A204.1 (cell line): ENCODE results near the gene ATOX1.
"Not testable (repeated sequence)": the region's sequence is repeated elsewhere in the genome, so short reads cannot be mapped to it uniquely, and the experiment has no call there.

ENCODE experiments used
- FAIRE-seq: peaks from 2 replicates; lab custom pipeline; 2012; peaks lifted over from hg19 to GRCh38; lab: Jason Lieb, UNC

The ATOX1 gene

GRCh38 chr5:151758430-151759241 lies at the start of gene ATOX1:
ATOX1 (minus strand) TSS chr5:151758631; CDS start chr5:151758551, 80 bp downstream.
- FAIRE-seq = no peak

DNA sequence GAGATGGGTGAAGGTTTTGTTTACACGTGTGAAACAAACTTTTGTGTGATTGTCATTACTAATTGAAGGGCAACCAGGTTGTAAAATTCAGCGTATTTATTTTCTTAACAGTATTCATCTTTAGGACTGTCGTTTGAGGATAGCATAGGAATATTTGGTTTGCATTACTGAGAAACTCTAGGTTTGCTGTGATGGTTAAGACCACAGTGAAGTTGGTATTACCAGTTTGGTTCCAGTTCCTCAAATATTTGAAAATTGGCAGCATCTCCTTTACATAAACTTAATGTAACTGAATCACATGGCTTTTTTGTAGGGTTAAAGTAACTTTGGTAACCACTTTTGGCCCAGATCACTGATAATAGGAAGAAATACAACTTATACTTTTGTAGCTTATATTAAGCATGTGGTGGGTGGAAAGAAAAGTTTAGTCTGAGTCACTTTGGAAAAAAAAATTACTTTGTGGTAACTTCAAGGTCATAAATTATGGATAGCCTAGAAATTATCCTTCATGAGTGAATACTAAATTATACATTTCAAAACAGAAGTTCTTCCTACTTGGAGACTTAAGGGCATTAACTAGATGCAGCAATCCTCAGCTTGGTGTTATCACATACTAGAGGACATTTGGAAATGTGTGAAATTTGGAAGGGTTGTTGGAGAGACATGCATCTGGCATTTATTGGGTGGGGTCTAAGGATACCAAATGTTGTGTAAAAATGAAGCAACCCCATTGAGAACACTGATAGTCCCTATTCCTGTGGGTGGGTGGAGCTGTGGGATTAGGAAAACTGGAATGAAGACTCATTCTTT lies 47.2 kb upstream of the ATOX1 start:
- FAIRE-seq = no peak

DNA sequence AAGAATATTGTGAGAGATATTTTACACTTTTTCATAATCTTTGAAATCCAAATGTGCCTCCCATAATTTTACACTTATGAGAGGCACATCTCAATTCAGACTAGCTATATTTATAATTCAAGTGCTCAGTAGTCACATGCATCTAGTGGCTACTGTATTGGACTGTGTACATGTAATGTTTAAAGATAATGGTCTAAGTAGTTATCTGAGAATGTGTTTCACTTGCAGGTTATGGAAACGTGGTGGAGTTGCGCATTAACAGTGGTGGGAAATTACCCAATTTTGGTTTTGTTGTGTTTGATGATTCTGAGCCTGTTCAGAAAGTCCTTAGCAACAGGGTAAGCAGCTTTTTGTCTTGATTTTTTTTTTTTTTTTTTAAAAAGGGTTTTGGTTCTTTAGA lies 42.1 kb upstream of the ATOX1 start:
- FAIRE-seq = no peak

- no peak for FAIRE-seq
These were observed 41.0 kb upstream of the ATOX1 start for GRCh38 chr5:151799407-151799806.

DNA sequence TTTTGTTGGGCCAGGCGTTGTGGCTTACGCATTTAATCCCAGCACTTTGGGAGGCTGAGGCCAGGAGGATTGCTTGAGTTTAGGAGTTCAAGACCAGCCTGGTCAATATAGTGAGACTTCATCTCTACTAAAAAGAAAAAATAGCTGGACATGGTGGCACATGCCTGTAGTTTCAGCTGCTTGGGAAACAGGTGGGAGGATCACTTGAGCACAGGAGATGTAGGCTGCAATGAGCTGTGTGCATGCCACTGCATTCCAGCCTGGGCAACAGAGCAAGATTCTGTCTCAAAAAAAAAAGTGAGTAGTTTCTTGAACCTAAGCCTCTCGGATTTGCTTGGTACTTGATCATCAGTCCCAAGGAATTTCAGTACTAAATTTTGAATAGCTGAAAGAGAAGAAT lies 40.2 kb upstream of the ATOX1 start:
- FAIRE-seq = no peak

DNA sequence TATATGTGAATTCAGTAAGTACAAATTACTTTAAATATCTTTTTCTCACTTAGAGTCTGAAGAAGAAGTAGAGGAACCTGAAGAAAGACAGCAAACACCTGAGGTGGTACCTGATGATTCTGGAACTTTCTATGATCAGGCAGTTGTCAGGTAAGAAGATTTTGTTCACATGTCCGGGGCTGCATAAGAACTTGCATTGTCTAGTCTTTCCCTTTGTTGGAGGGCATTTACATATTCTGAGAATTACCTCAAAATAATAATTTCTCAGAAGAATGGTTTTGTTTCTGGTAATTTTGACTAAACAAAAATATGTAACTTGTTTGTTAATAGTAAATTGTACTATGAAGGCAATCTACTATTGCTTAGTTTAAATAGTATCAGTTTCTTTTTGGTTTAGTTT lies 37.0 kb upstream of the ATOX1 start:
- no peak for FAIRE-seq

DNA sequence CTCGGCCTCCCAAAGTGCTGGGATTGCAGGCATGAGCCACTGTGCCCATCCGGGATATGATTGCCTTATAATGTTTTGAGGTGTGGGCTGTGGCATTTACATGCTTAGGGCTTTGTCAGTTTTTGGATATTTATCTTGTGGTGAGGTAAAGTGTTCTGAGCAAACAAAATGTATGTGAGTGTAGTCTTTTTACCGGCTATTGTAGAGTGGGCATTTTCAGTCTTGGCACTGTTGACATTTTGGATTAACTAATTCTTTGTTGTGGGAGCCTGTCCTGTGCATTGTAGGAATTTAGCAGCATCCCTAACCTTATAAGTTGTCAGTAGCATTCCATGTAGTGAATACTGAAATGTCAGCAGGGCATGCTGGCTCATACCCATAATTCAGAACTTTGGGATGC lies 34.9 kb upstream of the ATOX1 start:
- FAIRE-seq = no peak

DNA sequence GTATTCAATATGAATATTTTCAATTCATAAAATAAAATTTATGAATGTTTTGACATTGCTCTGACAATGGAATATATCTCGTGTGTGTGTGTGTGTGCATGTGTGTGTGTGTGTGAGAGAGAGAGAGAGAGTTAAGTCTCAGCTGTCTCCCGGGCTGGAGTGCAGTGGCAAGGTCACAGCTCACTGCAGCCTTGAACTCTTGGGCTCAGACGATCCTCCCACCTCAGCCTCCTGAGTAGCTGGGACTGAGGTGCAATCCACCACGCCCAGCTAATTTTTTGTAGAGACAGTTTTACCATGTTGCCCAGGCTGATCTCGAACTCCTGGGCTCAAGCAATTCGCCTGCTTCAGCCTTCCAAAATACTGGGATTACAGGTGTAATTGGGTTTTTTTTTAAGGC lies 29.4 kb upstream of the ATOX1 start:
- no peak for FAIRE-seq

GRCh38 chr5:151786468-151786867 lies 28.0 kb upstream of the ATOX1 start:
- FAIRE-seq = no peak

- FAIRE-seq = no peak
These were observed 25.7 kb upstream of the ATOX1 start for GRCh38 chr5:151784141-151784540.

DNA sequence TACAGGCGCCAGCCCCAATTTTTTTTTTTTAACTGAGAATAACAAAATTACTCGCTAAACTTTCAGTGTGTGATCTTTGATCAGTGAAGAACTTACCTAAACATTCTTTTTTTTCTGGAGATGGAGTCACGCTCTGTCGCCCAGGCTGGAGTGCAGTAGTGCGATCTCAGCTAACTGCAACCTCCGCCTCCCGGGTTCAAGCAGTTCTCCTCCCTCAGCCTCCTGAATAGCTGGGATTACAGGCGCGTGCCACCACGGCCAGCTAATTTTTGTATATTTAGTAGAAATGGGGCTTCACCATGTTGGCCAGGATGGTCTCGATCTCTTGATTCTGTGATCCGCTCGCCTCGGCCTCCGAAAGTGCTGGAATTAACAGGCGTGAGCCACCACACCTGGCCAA lies 25.2 kb upstream of the ATOX1 start:
- FAIRE-seq = not testable (repeated sequence)

DNA sequence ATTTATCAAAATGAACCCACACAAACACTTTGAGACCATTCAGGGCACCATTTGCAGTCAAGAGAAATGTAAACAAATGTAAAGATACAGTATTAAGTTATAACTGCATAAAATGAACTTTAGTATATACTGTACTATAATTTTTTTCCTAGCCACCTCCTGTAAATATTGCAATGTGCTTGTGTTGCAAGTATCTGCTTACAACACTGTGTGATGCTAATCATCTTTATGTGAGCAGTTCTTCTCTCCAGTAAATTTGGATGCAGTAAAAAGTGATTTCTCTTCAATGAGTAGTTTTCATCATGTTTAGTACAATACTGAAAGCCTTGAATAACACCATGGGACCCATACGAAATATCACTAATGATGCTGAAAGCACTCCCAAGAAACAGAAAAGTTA lies 22.8 kb upstream of the ATOX1 start:
- FAIRE-seq = no peak

GRCh38 chr5:151780348-151780747 lies 21.9 kb upstream of the ATOX1 start:
- no peak for FAIRE-seq

DNA sequence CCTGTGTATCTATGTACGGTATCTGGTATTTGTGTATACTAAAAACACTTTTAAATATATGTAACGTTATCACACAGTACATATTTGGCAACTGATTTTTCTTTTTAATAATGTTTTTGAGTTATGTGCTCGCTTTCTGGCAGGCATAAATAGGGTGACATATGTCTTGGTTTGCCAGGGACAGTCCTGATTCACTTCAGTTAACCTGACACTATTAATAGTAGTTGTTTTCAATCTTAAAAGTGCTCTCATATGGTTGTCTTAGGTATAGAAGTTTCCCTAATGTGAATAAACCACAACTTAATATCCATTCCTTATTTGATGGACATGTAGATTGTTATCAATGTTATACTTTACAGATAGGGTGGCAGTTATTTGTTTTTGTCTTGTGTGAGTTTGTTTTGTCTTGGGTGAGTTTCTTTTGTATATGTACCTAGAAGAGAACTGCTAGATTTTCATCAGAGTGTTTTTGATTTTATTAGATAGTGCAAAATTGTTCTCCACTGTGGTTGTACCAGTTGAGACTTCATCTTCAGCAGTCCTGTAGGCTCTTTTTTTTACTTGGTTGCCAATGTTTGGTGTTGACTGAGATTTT lies 21.2 kb upstream of the ATOX1 start:
- FAIRE-seq = no peak

- no peak for FAIRE-seq
These were observed 16.7 kb upstream of the ATOX1 start for GRCh38 chr5:151775025-151775606.

- FAIRE-seq = no peak
These were observed 15.5 kb upstream of the ATOX1 start for GRCh38 chr5:151773951-151774350.

DNA sequence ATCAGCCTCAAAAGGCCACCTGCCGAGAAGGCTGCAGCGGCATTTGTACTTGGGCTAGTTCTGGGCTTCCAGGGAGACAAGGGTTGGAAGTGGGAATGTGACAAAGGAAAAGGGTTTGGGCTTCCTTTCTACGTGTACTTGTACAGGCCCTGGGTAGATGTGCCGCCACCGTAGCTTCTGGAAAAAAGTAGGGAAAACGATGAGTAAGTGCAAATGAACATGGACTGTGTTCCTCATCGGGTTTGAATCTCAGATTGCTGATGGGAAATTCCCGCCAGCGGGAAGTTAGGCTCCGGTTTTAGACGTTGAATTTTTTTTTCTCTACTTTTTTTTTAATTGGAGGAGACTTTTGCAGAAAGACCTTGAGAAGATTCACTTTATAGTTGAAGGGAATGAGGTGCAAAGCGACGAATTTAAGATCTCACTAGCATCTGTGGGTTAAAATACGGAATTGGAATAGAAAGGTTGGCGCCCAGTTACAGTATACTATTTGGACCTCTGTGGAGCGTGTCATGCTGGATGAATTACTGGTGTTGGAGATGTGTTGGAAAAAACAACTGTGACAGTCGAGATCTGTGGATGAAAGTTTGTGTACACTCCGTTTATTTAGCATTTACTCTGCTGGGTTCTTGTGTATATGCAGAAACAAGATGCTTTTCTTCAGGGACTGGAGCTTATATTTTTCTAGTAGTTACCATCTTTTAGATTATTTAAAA lies 14.6 kb upstream of the ATOX1 start:
- no peak for FAIRE-seq

GRCh38 chr5:151772029-151772845 lies 13.8 kb upstream of the ATOX1 start:
- FAIRE-seq = no peak

DNA sequence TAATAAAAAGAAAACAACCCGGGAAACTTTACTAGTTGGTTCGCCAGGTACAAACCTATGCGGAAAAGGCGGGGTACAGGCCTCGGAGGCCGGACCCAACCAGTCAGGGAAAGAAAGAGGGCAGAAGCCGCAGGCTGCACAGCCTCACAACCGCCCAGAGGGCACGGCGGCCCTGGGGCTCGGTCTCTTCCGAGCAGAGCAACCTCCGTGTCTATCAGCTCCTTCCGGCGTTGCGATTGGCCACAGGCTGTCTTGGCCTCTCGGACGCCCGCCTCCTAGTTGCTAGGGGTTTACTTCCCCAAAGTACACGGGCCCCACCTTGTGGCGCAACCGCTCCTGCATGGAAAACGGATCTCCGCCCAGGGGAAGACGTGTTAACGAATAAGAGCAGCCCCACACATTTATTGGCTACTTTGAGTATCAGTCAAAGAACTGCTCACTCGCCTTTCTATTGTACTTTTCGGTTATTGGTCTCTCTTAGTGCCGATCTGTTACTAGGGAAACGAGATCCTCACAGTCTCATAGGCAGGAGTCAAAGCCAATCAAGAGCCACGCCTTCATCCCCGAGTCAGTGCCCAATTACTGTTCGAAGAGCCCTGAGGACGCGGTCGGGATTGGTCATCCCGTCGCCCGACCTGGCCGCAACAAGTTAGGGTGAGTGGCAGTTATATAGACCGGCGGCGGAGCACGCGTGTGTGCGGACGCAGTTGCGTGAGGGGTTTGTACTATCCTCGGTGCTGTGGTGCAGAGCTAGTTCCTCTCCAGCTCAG lies 13.0 kb upstream of the ATOX1 start, which contains the start of gene G3BP1:
Gene G3BP1 (plus strand): TSS at position 696 of the 770 bp plus-strand sequence. CDS start 14,667 bp downstream, outside the sequence.
- FAIRE-seq = peak; percentile 99
